CD1c-positive myeloid dendritic cell (primary cell): Measurements from ENCODE around the gene SYTL5.

Experiments
- DNase-seq: peaks from one replicate; pipeline ENCODE4 v3.0.0-alpha.2; 2016; ENCODE audit errors: extremely low spot score

SYTL5 gene

GRCh38 chrX:38089173-38089982 lies 83.0 kb downstream of the SYTL5 start:
- DNase-seq, result no peak

GRCh38 chrX:38095971-38096529 lies 89.7 kb downstream of the SYTL5 start:
- no peak for DNase-seq

GRCh38 chrX:38099688-38100087 lies 93.3 kb downstream of the SYTL5 start:
- DNase-seq, result no peak

DNA sequence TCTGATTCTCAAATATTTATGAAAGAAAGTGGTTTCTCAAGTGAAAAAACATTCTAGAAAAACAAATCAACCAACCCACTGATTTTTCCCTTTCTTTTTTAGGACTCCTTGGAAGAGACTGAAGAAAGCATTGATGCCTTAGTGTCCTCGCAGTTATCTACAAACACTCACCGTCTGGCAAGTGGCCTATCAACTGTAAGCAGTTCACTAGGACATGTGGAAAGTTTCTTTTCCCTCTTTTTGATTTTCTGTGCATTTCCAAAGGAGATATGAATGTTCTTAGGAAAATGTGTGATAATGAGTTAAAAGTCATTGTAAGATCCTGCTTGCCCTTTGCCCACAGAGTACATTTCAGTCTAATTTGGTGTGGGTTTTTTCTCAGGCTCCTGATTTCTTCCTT lies 95.9 kb downstream of the SYTL5 start:
- no peak for DNase-seq

DNA sequence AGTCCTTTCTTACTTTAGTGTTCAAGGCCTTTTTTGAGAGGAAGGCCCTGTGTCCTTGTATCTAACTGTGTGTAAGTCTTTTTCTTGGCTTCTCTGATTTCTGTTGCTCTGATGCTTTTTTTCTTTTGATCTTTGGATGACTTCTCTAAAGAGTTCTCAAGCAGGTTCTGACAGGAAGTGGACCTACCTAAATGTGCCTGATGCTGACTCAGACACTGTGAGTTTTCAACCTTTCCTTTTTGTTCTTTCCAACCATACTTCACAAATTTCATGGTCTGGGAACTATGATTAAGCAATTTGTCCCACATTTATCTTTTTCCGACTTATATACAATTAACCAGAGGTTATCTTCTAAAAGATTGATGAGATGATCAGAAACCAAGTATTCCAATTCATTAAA lies 96.5 kb downstream of the SYTL5 start:
- DNase-seq, result no peak

DNA sequence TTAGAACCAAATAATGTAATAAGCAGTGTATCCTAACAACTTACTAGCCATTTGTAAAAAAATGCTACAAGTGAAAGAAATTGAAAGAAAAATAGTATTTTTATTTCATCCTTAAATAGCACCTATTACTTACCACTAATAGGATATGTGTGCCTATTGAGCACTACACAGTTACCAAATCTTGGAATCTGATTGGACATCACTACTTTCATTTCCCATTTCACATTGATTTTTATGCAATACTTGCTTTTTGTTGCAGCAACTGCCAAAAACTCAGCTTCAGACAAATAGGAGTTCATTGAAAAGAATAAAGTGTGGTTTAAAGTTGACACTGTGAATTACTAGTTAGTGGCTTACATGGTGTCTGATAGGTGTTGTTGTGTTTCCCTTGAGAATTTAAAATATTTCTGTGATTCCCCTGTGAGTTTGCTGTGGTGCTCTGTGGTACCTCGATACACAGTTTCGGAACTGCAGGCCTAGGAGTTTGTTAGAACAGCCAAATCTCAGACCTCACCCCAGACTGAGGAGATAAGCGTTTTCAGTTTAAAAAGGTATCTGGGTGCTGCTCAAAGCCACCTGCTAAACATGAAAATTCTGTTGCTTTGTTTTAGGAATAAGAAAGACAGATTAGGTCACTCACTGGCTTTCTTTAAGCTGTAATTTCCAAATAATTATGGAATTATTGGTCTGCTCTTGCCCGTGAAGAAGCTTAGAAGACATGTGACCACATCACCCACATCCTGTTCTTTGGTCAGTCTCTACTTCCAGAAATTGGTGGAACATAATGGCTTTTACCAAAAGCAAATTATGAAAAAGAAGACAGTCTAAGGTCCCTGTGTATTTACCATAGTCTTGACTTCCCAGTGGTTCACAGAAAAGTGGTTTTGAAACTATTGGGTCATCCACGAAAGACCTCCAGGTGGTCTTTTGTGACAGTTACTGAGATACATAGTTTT lies 97.8 kb downstream of the SYTL5 start:
- no peak for DNase-seq

DNA sequence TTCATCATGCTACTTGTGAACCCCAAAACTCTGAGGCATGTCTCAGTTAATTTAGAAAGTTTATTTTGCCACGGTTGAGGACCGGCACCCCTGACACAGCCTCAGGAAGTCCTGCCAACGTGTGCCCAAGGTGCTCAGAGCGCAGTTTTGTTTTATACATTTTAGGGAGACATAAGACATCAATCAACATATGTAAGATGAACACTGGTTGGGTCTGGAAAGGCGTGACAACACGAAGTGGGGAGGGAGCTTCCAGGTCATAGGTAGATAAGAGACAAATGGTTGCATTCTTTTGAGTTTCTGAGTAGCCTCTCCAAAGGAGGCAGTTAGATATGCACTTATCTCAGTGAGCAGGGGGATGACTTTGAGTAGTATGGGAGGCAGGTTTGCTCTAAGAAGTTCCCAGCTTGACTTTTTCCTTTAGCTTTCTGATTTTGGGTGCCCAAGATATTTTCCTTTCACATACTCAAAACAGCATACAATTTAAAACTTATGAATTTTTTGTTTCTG lies 98.9 kb downstream of the SYTL5 start:
- no peak for DNase-seq

DNA sequence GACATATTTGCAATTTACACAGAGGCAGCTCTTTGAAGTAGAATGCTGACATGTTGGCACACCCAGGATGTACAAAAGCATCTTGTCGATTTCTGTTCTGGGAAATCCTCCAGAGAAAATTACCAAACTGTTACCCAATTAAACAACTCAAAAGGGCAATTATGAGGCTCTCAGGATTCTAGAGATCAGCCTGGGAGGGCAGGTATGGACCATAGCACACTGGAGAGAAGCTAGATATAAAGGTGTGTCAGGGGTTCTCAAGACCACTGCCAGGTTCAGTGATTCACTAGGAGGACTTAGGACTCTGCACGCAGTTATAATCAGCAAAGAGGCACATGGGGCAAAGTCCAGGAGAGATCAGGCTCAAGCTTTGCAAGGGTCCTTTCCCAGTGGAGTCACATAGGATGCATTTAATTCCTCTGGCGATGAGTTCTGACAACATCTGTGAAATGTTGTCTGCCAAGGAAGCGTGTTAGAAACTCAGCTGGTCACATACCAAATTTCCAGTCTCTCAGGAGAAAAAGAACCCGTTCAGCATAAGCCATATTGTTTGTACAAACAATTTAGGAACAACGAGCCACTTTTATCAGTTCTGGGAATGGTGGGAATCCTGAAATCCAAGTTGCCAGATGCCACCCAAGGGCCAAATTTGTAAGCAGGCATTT lies 100.8 kb downstream of the SYTL5 start:
- no peak for DNase-seq

DNA sequence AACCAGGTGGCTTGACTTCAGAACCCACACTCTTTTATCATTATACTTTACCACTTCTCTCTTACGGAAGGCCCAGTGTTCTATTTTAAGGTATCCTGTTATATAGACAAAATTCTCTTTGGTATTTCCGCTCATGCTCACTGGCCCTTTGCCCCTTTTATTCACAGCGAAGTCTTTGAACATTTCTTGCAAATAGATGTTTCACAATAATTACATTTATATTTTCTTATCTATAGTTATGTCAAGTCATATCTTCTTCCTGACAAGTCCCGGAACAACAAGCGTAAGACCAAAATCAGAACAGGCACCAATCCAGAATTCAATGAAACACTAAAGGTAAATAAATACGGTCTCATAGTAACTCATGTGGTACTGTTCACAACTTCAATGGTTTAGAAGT lies 102.0 kb downstream of the SYTL5 start:
- DNase-seq, result no peak

DNA sequence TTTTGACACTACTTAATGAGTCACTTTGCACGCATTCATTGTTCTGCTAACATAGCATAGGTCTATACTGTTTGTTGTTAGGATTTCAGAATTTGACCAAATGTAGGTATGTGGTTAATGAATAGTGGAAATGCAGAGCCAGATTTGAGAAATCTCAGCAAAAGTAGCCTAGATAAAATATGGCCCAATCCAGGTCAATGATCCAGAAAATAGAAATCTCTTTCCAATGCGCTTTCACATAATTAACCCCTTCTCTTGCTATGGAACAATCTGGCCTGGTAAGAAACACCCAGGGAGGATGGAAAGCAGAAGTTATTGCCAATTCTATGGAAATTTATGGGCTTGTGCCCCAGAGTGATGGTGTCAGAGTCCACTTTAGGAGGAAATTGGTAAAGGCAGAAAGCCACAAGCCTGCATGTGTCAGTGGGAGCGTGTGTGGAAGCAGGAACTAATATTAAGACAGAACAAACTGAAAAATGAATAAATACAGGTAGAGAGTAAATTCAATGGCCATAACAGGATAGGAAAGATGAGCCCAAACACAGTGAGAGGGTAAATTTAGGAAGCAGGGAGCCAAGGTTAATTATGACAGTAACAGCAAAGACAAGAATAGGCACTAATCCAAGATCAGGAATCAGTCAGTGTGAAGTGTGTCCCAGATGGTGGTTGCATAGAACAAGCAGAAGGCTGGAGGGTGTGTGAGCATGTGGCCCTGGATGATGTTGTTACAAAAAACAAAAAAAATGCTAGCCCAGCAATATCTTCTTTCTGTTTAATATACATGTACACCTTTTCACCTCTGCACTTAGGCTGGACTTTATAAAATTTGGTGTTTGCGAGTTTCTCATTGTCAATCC lies 102.9 kb downstream of the SYTL5 start:
- DNase-seq, result no peak

GRCh38 chrX:38110231-38110630 lies 103.9 kb downstream of the SYTL5 start:
- no peak for DNase-seq

- DNase-seq, result no peak
Measured at GRCh38 chrX:38111196-38111595, 104.8 kb downstream of the SYTL5 start.

- DNase-seq, result no peak
Measured at GRCh38 chrX:38112566-38112965, 106.2 kb downstream of the SYTL5 start.

- no peak for DNase-seq
Measured at GRCh38 chrX:38116706-38117105, 110.4 kb downstream of the SYTL5 start.

DNA sequence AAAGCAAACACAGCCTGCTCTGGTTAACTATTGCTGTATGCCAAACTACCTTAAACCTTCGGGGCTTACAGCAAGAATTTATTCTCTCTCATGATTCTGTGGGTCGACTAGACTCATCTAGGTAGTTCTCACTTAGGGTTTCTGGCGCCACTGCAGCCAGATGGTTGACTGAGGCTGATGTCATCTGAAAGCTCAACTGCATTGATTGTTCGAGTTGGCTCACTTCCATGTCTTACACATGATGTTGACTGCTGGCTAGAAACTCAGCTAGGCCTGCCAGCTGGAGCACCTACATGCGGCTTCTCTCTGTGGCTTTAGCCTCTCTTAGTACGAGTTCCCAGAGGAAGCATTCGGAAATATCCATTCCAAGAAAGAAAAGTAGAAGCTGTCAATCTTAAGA lies 111.1 kb downstream of the SYTL5 start:
- DNase-seq, result no peak

DNA sequence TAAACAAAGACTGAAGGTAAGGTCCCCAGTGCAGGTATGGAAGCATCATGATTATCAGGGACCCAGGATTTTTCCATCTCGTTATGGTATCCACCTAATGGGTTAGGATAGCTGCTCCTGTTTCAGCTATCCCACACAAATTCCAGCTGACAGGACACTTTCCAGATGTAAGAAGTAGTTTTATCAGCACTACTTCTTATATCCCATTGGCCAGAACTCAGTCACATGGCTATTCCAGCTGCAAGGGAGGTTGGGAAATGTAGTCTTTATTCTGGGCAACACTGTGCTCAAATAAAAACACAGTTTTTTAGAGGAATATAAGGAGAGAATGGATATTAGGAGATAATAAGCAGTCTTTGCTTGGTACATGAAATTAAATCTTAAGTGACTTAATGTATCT lies 117.6 kb downstream of the SYTL5 start:
- DNase-seq, result no peak

DNA sequence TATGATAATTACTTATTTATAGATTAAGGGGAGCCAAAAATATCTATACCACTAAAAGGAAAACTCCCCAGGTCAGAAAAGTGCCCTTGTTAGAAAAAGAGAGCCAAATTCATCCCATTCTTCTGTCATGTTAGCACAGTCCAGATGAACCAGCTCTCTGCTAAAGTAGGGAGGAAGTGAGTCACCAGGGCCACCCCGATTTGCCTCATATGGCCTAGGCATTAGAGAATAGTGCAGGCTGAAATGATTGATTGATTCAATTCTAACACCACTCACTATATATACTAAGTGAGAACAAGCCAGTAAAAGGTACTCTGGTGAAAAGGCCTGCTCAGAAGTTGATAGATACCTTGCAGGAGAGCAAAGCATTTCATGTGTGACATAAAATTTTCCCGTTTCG lies 119.8 kb downstream of the SYTL5 start:
- no peak for DNase-seq

GRCh38 chrX:38127961-38128360 lies 121.6 kb downstream of the SYTL5 start:
- no peak for DNase-seq

GRCh38 chrX:38129366-38129765 lies 123.0 kb downstream of the SYTL5 start:
- no peak for DNase-seq

- no peak for DNase-seq
Measured at GRCh38 chrX:38138157-38138891, 132.0 kb downstream of the SYTL5 start.
